Measurements from ENCODE around the gene PLXNC1.

The PLXNC1 gene

DNA sequence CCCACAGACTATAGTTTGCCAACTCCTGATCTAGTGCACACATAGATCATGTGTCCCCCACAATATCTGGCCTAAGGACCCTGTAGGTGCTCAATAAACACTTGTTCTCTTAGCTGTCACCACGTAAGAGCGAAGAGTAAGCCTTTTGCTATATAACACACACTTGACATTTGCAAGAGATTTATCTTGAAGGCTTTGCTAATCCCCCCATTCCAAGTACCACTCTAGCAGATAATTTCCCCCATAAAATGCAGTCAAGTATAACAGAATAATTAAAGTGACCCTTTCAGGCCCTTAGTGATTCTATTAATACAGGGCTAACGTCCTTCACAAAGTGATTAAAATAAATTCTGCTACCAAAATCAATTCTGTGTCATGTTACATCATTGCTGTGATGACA, 87.5 kb downstream of the PLXNC1 start:
- no peak overlapping the region for H3K4me3 ChIP-seq (ENCODE audit: low read length)
- TF ChIP-seq, protein P1, sequence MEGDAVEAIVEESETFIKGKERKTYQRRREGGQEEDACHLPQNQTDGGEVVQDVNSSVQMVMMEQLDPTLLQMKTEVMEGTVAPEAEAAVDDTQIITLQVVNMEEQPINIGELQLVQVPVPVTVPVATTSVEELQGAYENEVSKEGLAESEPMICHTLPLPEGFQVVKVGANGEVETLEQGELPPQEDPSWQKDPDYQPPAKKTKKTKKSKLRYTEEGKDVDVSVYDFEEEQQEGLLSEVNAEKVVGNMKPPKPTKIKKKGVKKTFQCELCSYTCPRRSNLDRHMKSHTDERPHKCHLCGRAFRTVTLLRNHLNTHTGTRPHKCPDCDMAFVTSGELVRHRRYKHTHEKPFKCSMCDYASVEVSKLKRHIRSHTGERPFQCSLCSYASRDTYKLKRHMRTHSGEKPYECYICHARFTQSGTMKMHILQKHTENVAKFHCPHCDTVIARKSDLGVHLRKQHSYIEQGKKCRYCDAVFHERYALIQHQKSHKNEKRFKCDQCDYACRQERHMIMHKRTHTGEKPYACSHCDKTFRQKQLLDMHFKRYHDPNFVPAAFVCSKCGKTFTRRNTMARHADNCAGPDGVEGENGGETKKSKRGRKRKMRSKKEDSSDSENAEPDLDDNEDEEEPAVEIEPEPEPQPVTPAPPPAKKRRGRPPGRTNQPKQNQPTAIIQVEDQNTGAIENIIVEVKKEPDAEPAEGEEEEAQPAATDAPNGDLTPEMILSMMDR (conservative IDR thresholded peaks at IDR 0.05; ENCODE audit: low read length), result no peak
- DNase-seq (ENCODE audit: low read depth), result no peak

DNA sequence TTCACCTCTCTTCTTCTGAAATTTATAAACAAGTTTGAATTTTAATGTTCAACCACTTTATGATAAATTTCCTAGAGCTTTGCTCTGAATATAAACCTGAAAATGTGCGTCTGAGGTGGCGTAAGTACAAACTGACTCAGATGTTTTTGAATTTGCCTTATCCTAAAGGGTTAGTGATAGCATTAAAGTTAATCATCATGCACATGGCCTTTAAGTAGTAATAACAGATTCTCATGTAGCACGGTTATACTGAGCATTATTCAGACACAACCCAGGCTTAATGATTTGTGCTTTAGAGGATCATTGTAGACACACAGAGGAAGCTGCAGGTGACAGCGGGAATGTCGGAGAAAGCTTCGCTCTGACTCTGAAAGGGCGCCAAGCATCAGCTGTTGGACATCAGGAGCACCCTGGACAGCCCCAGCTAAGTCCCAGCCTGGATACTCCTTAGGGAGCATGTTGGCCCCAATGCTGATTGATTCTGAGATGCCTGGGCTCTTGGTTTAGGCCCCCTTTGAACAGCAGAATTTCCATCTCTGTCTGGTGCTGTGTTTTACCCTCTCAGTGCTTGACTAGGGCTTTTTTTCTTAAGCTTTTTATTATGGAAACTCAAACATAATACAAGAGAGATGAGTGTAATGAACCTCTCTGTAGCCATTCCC, 91.1 kb downstream of the PLXNC1 start:
- TF ChIP-seq, protein P1 (conservative IDR thresholded peaks at IDR 0.05; ENCODE audit: low read length), result no peak
- no peak overlapping the region for H3K4me3 ChIP-seq (ENCODE audit: low read length)
- no peak for DNase-seq (ENCODE audit: low read depth)

- H3K4me3 ChIP-seq (ENCODE audit: low read length), result no peak overlapping the region
- TF ChIP-seq, protein P1 (conservative IDR thresholded peaks at IDR 0.05; ENCODE audit: low read length), result no peak
- DNase-seq (ENCODE audit: low read depth), result no peak
These were observed 91.8 kb downstream of the PLXNC1 start for GRCh38 chr12:94240171-94240570.

- TF ChIP-seq, protein P1 (conservative IDR thresholded peaks at IDR 0.05; ENCODE audit: low read length), result no peak
- no peak for DNase-seq (ENCODE audit: low read depth)
- H3K4me3 ChIP-seq (ENCODE audit: low read length), result no peak overlapping the region
These were observed 94.5 kb downstream of the PLXNC1 start for GRCh38 chr12:94242901-94243300.

DNA sequence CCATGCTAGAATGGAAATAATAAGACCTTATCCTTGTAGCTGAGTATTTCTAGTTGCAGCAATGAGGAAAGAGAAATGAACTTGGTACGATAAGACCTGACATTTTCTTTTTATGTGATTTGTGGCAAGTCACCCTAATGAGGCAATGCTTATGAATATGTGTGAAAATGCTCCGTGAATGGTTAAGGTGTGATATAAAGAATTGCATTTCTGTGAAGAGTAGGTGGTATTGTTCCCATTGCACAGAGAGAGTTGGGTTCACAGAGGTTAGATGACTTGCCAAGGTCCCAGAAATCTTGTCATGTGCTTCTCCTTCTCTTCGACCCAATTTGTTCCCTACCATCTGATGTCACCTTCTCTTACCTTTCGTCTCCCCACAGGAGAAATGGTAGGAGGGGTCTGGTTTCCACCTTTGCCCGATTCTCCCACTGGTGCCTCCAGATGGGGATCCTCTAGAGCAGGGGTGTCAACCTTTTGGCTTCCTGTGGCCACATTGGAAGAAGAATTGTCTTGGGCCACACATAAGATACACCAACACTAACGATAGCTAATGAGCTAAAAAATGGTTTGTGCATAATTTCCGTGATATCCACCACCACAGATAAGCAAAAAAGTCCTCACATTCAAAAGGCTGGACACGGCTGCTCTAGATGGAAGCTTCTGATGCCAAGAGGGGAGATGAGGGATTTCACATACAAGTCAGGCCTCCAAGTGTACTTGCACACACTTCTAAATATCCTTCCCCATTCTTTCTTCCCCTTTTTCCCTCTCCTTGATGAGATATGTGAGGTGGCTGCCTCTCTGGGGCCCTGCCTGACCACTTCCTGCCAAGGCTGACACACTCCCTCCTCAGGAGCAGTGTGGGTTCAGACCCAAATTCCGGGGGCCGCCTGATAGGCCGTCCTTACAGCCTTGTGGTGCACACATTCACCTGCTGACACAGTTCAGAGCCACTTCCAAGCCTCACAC, 96.1 kb downstream of the PLXNC1 start:
- DNase-seq (ENCODE audit: low read depth), result no peak
- TF ChIP-seq, protein P1 (conservative IDR thresholded peaks at IDR 0.05; ENCODE audit: low read length), result no peak
- H3K4me3 ChIP-seq (ENCODE audit: low read length), result no peak overlapping the region

DNA sequence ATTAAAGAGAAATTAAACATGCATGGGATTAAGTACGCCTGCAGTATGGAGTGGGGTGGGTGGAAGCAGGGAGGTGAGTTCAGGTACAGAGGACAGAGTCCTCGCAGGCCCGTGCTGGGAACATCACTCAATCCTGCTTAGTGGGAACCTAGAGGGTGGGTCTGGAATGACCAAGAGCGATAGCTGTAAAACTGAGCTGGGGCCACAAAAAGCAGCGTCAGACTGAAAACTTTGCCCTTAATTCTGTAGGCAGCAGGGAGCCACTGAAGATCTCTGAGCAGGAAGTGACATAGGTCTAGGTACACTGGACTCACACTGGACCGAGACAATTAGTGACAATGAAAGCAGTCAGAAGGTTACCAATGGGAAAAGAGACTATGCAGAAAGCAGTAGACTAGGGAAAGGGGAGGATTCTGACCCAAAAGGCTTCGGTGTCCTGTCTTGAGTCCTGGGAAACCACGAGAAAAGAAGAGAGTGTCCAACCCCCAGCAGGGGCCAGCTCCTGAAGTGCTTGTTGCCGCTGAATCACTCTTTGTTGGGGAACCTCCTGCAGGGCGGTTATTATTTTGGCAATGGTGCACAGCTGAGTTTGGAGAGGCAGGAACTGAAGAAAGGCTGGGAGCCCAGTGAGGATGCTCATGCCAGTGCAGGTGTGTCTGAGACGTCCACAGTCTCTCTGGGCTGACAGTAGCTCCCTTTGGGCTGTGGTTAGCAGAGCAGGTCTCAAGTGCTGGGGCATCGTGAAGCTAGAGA, 97.4 kb downstream of the PLXNC1 start:
- TF ChIP-seq, protein P1 (conservative IDR thresholded peaks at IDR 0.05; ENCODE audit: low read length), result no peak
- no peak for DNase-seq (ENCODE audit: low read depth)
- no peak overlapping the region for H3K4me3 ChIP-seq (ENCODE audit: low read length)

All from AG10803 (cell line).